MM.1S (cell line): ENCODE results near the gene COX4I1.

Experiments used
- DNase-seq: peaks from one replicate; pipeline ENCODE4 v3.0.0-alpha.2; 2015
- H2AFZ ChIP-seq: fragments of 300-600 bp; sonication (generic); 2 replicates; pipeline ENCODE4 v1.6.0; 2016; ENCODE audit warnings: antibody characterized with exemption, low read length
- H3F3A ChIP-seq: fragments of 300-600 bp; sonication (generic); 2 replicates; pipeline ENCODE4 v1.6.1; 2016; ENCODE audit warnings: mild to moderate bottlenecking, antibody characterized with exemption, low read length, moderate library complexity, mixed read lengths; ENCODE audit not compliant: insufficient read depth
- H3K27ac ChIP-seq: fragments of 300-600 bp; sonication (generic); 2 replicates; pipeline ENCODE4 v1.5.1; 2016; ENCODE audit warnings: mild to moderate bottlenecking, low read length
- H3K27me3 ChIP-seq: fragments of 300-600 bp; sonication (generic); replicated peaks from 2 replicates; pipeline ENCODE4 v1.6.0; 2016; ENCODE audit warnings: low read length; ENCODE audit not compliant: insufficient read depth
- H3K36me3 ChIP-seq: fragments of 300-600 bp; sonication (generic); replicated peaks from 2 replicates; pipeline ENCODE4 v1.6.1; 2016; ENCODE audit warnings: mild to moderate bottlenecking, low read length, mixed read lengths; ENCODE audit not compliant: insufficient read depth
- H3K4me1 ChIP-seq: fragments of 300-600 bp; sonication (generic); 2 replicates; pipeline ENCODE4 v1.6.1; 2016; ENCODE audit warnings: low read length, mixed read lengths
- H3K4me2 ChIP-seq: fragments of 300-600 bp; sonication (generic); 2 replicates; pipeline ENCODE4 v1.6.0; 2016; ENCODE audit warnings: low read depth, low read length
- H3K4me3 ChIP-seq: fragments of 300-600 bp; sonication (generic); 2 replicates; pipeline ENCODE4 v1.5.1; 2016; ENCODE audit warnings: low read length, mixed read lengths
- H3K79me2 ChIP-seq: fragments of 300-600 bp; sonication (generic); 2 replicates; pipeline ENCODE4 v1.6.1; 2016; ENCODE audit warnings: mixed run types, low read length, mixed read lengths
- H3K9ac ChIP-seq: fragments of 300-600 bp; sonication (generic); 2 replicates; pipeline ENCODE4 v1.6.1; 2016; ENCODE audit warnings: low read length, mixed read lengths
- H3K9me2 ChIP-seq: fragments of 300-600 bp; sonication (generic); replicated peaks from 2 replicates; pipeline ENCODE4 v1.6.1; 2016; ENCODE audit warnings: mild to moderate bottlenecking, low read length, mixed read lengths; ENCODE audit not compliant: insufficient read depth
- H3K9me3 ChIP-seq: fragments of 300-600 bp; sonication (generic); replicated peaks from 2 replicates; pipeline ENCODE4 v1.6.1; 2016; ENCODE audit warnings: mild to moderate bottlenecking, low read length, mixed read lengths; ENCODE audit not compliant: insufficient read depth
- H4K20me1 ChIP-seq: fragments of 300-600 bp; sonication (generic); 2 replicates; pipeline ENCODE4 v1.6.1; 2016; ENCODE audit warnings: mild to moderate bottlenecking, low read length, moderate library complexity, mixed read lengths; ENCODE audit not compliant: insufficient read depth
- EZH2 ChIP-seq: fragments of 300-600 bp; sonication (generic); optimal IDR thresholded peaks from 2 replicates; pipeline ENCODE3; 2017; ENCODE audit warnings: low read depth, mild to moderate bottlenecking, antibody characterized with exemption, low read length, mixed read lengths
- EZH2phosphoT487 ChIP-seq: fragments of 300-600 bp; sonication (generic); IDR thresholded peaks from 2 replicates; pipeline ENCODE4 v1.6.1; 2018; ENCODE audit warnings: antibody characterized with exemption, low read length
- TF ChIP-seq, protein P1 (sequence below): fragments of 300-600 bp; sonication (generic); IDR thresholded peaks from 2 replicates; pipeline ENCODE4 v1.5.1; 2016; ENCODE audit warnings: antibody characterized with exemption, low read length, mixed read lengths

The COX4I1 gene

DNA sequence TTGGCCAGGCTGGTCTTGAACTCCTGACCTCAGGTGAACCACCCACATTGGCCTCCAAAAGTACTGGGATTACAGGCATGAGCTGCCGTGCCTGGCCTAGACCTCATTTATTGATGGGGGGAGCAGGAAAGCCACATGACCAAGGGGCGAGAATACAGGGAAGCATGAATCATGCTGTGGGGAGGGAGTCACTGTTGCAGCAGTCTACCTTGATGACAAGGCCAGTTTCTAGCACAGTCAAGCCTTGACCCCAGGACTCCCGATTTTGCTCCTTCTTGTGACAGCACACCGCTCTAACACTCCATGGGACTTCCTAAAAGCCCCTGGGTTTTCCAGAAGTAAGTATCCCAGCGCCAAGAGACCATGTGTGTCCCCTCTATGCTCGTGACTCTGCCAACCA is 56.6 kb downstream of the COX4I1 start:
- no peak overlapping the region for H3K9ac ChIP-seq
- H3K4me1 ChIP-seq, result no peaks in the 10 kb centered on the region
- H3K9me2 ChIP-seq, result no peaks in the 10 kb centered on the region
- H2AFZ ChIP-seq, result no peak overlapping the region
- no peaks in the 10 kb centered on the region for H3F3A ChIP-seq
- H3K36me3 ChIP-seq, result no peaks in the 10 kb centered on the region
- TF ChIP-seq EZH2 (no peak), EZH2phosphoT487 (no peak)
- TF ChIP-seq, protein P1, sequence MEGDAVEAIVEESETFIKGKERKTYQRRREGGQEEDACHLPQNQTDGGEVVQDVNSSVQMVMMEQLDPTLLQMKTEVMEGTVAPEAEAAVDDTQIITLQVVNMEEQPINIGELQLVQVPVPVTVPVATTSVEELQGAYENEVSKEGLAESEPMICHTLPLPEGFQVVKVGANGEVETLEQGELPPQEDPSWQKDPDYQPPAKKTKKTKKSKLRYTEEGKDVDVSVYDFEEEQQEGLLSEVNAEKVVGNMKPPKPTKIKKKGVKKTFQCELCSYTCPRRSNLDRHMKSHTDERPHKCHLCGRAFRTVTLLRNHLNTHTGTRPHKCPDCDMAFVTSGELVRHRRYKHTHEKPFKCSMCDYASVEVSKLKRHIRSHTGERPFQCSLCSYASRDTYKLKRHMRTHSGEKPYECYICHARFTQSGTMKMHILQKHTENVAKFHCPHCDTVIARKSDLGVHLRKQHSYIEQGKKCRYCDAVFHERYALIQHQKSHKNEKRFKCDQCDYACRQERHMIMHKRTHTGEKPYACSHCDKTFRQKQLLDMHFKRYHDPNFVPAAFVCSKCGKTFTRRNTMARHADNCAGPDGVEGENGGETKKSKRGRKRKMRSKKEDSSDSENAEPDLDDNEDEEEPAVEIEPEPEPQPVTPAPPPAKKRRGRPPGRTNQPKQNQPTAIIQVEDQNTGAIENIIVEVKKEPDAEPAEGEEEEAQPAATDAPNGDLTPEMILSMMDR, result no peak
- H3K27ac ChIP-seq, result no peak overlapping the region
- H3K79me2 ChIP-seq, result no peaks in the 10 kb centered on the region
- H3K4me2 ChIP-seq, result no peak overlapping the region
- H3K9me3 ChIP-seq, result no peaks in the 10 kb centered on the region
- no peak overlapping the region for H3K4me3 ChIP-seq
- H4K20me1 ChIP-seq, result no peaks in the 10 kb centered on the region
- peaks cover 76% of the 10 kb centered on the region for H3K27me3 ChIP-seq
- DNase-seq, result no peak

DNA sequence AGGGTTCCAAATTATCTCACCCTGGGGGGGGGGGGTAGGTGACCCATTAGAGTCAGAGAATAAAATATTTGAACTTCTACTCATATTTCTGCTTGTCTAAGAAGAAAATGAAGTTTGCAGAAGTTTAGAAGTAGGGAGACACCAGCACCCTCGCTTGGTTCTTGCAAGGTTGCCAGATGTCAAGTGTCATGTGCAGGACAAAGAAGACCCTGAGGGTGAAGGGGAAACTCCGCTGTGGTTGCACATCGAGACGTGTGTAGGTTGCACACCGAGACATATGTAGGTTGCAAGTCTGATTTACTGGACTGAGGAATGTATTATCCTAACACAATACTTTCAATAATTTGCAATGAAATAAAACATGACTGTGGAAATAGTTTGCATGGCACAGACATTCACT is 57.1 kb downstream of the COX4I1 start:
- no peak overlapping the region for H3K9ac ChIP-seq
- H3K27ac ChIP-seq, result no peak overlapping the region
- DNase-seq, result no peak
- no peaks in the 10 kb centered on the region for H3K9me3 ChIP-seq
- no peak overlapping the region for H2AFZ ChIP-seq
- H3K79me2 ChIP-seq, result no peaks in the 10 kb centered on the region
- no peak overlapping the region for H3K4me2 ChIP-seq
- H3F3A ChIP-seq, result no peaks in the 10 kb centered on the region
- H3K36me3 ChIP-seq, result no peaks in the 10 kb centered on the region
- H3K4me3 ChIP-seq, result no peak overlapping the region
- peaks cover 76% of the 10 kb centered on the region for H3K27me3 ChIP-seq
- no peaks in the 10 kb centered on the region for H3K4me1 ChIP-seq
- no peaks in the 10 kb centered on the region for H3K9me2 ChIP-seq
- no peak for TF ChIP-seq EZH2phosphoT487
- TF ChIP-seq, protein P1, result no peak
- no peaks in the 10 kb centered on the region for H4K20me1 ChIP-seq
